Testis (tissue), 3 donors: ENCODE results near the gene FSD2. TPM values are rescaled to one million over a fixed set of nuclear protein-coding genes. Genes with fewer than 3 reads are reported as not detected.

ENCODE experiments used
- DNase-seq: peaks from one replicate; pipeline ENCODE4 v3.0.0-alpha.2; 2019
- H3K27ac ChIP-seq, 2 donors: fragments of 200-600 bp; sonication (generic); one replicate each; pipeline ENCODE4 v1.5.1; 2019
- H3K27me3 ChIP-seq: fragments of 200-600 bp; sonication (generic); one replicate; pipeline ENCODE4 v1.5.1; 2019
- H3K36me3 ChIP-seq: fragments of 200-600 bp; sonication (generic); one replicate; pipeline ENCODE4 v1.5.1; 2017; ENCODE audit warnings: low read depth; ENCODE audit errors: missing control alignments
- H3K4me1 ChIP-seq: fragments of 200-600 bp; sonication (generic); one replicate; pipeline ENCODE4 v1.5.1; 2019
- H3K4me3 ChIP-seq, 2 donors: fragments of 200-600 bp; sonication (generic); one replicate each; pipeline ENCODE4 v1.5.1; 2017 to 2019
- H3K9me3 ChIP-seq: fragments of 200-600 bp; sonication (generic); one replicate; pipeline ENCODE4 v1.5.1; 2017
- POLR2A ChIP-seq: fragments of 450-650 bp; IDR thresholded peaks from one replicate; pipeline ENCODE4 v1.6.1; 2017; ENCODE audit warnings: antibody characterized with exemption, mild to moderate bottlenecking, moderate library complexity
- WGBS, 2 donors: methylation state at CpG; one replicate each; pipeline ENCODE4 v1.1.5; 2018; 5-methylcytosine and 5-hydroxymethylcytosine counted together
- intact Hi-C: fragments of 100-400 bp; cut with DNase I; formaldehyde crosslinking; loops from one replicate; pipeline ENCODE4 v1.15.1; 2023; ENCODE audit warnings: low total_unique reads
- polyA plus RNA-seq: library from polyadenylated mRNA; stranded (reverse); fragments of 350-450 nt; fragmentation: Illumina TruSeq; extraction: RNeasy Lipid Tissue Mini Kit (QIAGEN cat#74804); gene quantifications from one replicate; pipeline ENCODE4 v1.2.3, GENCODE V29; 2014; ENCODE audit warnings: low read depth, low replicate concordance; ENCODE audit not compliant: insufficient read depth
- total RNA-seq, 2 donors: library from RNA; depleted of rRNA; stranded (reverse); fragments of >200 nt; gene quantifications; one replicate each; pipeline ENCODE4 v1.2.3, GENCODE V29; 2016
- TF ChIP-seq, protein P1 (sequence below), 3 experiments: fragments of 450-650 bp in 2 of 3; fragments of 200-600 bp in 1 of 3; sonication (generic) in 1 of 3; IDR thresholded peaks; one replicate each; pipeline ENCODE4 v1.5.1; 2016 to 2019; ENCODE audit warnings: antibody characterized with exemption in 3 of 3, mild to moderate bottlenecking in 2 of 3, moderate library complexity in 1 of 3

Gene FSD2
- total and polyA plus RNA-seq, 3 donors from 2014 or later: 0.19 to 0.95 TPM; not detected in 1

DNA sequence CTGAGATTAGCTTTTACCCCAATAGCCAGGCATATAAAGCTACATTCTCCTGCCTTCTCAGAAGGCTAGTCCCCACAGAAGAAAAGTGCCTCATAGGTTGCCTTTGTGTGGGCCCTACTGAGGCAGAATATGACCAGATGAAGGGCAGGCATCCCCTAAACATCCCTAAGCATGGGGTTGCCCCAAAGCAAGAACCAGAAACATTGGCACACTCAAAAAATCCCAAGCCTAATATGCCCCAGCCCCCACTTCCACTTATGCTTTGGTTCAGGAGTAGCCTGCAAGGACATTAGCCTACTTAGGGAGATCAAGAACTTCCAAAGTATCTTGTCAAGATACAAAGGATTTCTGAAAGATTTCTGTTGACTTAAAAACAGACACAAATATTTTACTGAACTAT is 33.3 kb upstream of the FSD2 start:
- TF ChIP-seq, protein P1, sequence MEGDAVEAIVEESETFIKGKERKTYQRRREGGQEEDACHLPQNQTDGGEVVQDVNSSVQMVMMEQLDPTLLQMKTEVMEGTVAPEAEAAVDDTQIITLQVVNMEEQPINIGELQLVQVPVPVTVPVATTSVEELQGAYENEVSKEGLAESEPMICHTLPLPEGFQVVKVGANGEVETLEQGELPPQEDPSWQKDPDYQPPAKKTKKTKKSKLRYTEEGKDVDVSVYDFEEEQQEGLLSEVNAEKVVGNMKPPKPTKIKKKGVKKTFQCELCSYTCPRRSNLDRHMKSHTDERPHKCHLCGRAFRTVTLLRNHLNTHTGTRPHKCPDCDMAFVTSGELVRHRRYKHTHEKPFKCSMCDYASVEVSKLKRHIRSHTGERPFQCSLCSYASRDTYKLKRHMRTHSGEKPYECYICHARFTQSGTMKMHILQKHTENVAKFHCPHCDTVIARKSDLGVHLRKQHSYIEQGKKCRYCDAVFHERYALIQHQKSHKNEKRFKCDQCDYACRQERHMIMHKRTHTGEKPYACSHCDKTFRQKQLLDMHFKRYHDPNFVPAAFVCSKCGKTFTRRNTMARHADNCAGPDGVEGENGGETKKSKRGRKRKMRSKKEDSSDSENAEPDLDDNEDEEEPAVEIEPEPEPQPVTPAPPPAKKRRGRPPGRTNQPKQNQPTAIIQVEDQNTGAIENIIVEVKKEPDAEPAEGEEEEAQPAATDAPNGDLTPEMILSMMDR (IDR thresholded peaks at IDR 0.05): no peak
- no peak for TF ChIP-seq POLR2A
- Histone ChIP-seq H3K27me3 (no peaks in the 10 kb centered on the region), H3K4me3 (no peak overlapping the region), H3K9me3 (no peaks in the 10 kb centered on the region), H3K4me1 (no peaks in the 10 kb centered on the region), H3K36me3 (no peaks in the 10 kb centered on the region), H3K27ac (no peak overlapping the region)
- DNase-seq: no peak
- intact Hi-C loops: no loop called here

DNA sequence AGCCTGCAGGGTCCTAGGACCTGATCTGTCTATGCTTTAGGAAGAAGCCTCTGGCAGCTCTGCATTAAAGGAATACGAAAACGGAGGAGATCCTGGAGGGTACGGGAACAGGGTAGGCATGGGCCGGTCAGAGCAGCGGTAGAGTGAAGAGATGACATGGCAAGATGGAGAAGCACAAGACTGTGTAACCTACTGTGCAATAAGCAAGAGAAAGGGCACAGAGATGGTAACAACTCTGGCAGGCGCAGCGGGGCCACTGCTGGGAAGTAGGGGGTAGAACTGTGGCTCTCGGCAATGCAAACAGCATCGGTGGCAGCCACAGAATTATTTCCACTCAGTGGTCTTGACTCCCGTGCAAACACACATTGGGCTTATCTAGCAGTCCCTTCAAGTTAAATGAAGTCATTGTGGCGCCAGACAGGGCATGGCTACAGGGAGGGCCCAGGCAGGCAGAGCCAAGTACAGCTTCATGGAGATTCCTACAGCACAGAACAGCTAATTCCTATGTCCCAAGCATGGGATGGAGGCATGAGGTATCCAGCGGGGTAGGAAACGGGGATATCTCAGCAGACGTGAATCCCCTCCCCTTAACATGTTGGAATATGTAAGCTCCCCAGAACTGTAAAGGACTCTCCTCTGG is 32.3 kb upstream of the FSD2 start:
- H3K27me3 ChIP-seq: no peaks in the 10 kb centered on the region
- no peaks in the 10 kb centered on the region for H3K36me3 ChIP-seq

DNA sequence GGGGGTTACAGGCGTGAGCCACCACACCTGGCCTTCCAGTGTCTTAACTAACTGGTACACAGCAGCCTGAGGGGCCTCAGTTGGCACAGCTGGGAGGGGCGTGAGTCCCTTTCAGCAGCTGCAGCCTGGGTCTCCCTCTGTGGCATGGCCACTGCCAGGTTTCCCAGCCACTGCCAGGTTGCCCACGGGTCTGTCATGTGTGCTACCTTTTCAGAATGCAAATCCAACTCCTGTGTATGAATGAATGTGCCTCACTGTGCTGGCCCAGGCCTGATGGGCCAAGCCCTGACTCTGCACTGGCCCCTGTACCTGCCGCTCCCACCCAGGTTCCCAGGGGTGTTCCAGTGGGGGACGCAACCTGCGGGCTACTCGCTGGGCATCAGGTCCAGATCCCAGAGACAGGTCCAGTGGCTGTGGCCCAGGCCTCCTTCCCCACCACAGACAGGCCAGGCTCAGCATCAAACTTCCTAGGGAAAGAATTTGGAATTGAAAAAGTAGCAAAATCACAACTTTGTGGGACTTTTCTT is 29.6 kb upstream of the FSD2 start:
- no peak for DNase-seq
- Histone ChIP-seq H3K36me3 (no peaks in the 10 kb centered on the region), H3K27ac (no peak overlapping the region), H3K9me3 (no peaks in the 10 kb centered on the region), H3K4me3 (no peak overlapping the region), H3K27me3 (no peaks in the 10 kb centered on the region), H3K4me1 (no peaks in the 10 kb centered on the region)
- 95 to 100% methylated on average over 4 to 7 of the region's 7 CpGs for WGBS, 2 donors
- no peak for TF ChIP-seq POLR2A
- TF ChIP-seq, protein P1 (IDR thresholded peaks at IDR 0.05): no peak
- intact Hi-C loops: no loop called here

More for the DNA sequence above, 32.3 kb upstream of the FSD2 start:
- WGBS, 2 donors: 90 to 93% methylated on average over 14 of the region's 14 CpGs
- Histone ChIP-seq H3K9me3 (no peaks in the 10 kb centered on the region), H3K4me1 (no peaks in the 10 kb centered on the region), H3K4me3 (no peak overlapping the region), H3K27ac (no peak overlapping the region)
- TF ChIP-seq POLR2A: no peak
- TF ChIP-seq, protein P1 (IDR thresholded peaks at IDR 0.05): no peak
- DNase-seq: no peak
- intact Hi-C loops: no loop called here

DNA sequence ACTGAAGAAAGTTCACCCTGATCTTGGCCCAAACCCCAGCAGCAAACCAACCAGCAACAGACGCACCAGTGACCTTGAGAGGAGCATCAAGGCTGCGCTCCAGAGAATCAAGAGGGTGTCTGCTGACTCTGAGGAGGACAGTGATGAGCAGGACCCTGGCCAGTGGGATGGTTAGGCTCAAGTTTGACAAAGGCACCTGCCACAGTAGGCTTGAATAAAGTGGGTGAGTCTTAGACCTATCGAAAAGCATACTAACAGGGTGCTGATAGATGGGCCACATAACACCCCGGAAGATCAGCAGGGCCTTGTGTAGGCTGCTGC is 27.5 kb upstream of the FSD2 start:
- Histone ChIP-seq H3K36me3 (no peaks in the 10 kb centered on the region), H3K27ac (no peak overlapping the region), H3K27me3 (no peaks in the 10 kb centered on the region), H3K4me3 (no peak overlapping the region), H3K4me1 (no peaks in the 10 kb centered on the region), H3K9me3 (no peaks in the 10 kb centered on the region)
- no peak for DNase-seq
- 75 to 100% methylated on average over 2 to 4 of the region's 4 CpGs for WGBS, 2 donors
- TF ChIP-seq POLR2A: no peak
- TF ChIP-seq, protein P1 (IDR thresholded peaks at IDR 0.05): no peak
- intact Hi-C loops: no loop called here
